K562 (cell line): ENCODE measurements around the gene KCTD4.

Experiments used
- BACH1 ChIP-seq: fragments of 200-800 bp; sonication (Bioruptor generic); IDR thresholded peaks from 2 replicates; pipeline ENCODE4 v1.6.1; 2016; ENCODE audit warnings: missing genetic modification characterization, missing compliant biosample characterization
- FOXA3 ChIP-seq, 2 experiments: fragments of 450-650 bp in 1 of 2; sonication (generic) in 1 of 2; formaldehyde crosslinking; IDR thresholded peaks in 1 of 2; conservative IDR thresholded peaks in 1 of 2; 2 replicates each; pipeline versions ENCODE4 v1.4.0 to v1.8.0; 2020 to 2022; ENCODE audit warnings: mild to moderate bottlenecking in 2 of 2, missing genetic modification reagents in 1 of 2
- GABPB1 ChIP-seq: sonication (generic); formaldehyde crosslinking; IDR thresholded peaks from 2 replicates; pipeline ENCODE4 v1.8.0; 2022; ENCODE audit warnings: mild to moderate bottlenecking, missing genetic modification reagents
- HDAC1 ChIP-seq, 2 experiments: fragments of 450-650 bp; IDR thresholded peaks; 2 replicates each; pipeline ENCODE4 v1.6.1; 2016 to 2017; ENCODE audit warnings: inconsistent platforms in 1 of 2, mild to moderate bottlenecking in 1 of 2, moderate library complexity in 1 of 2
- JUND ChIP-seq, 2 experiments: IDR thresholded peaks; 2 replicates in 1 of 2; 3 replicates in 1 of 2; pipeline ENCODE4 v1.6.1; 2011; ENCODE audit warnings: borderline replicate concordance in 2 of 2, low read depth in 2 of 2, low read length in 2 of 2, improper control_type of control experiment in 1 of 2, missing biosample characterization in 1 of 2, missing genetic modification characterization in 1 of 2, missing genetic modification reagents in 1 of 2
- KAT2B ChIP-seq: IDR thresholded peaks from one replicate; pipeline ENCODE4 v1.6.1; 2012; ENCODE audit warnings: low read depth, mild to moderate bottlenecking, control low read depth, inconsistent platforms, low read length, moderate library complexity
- MAFK ChIP-seq: IDR thresholded peaks from 2 replicates; pipeline ENCODE4 v1.6.1; 2011; ENCODE audit warnings: low read length, improper control_type of control experiment
- POLR2A ChIP-seq: fragments of 450-650 bp; conservative IDR thresholded peaks from 2 replicates; pipeline ENCODE4 v1.6.1; 2016
- USF2 ChIP-seq: sonication (generic); formaldehyde crosslinking; IDR thresholded peaks from 2 replicates; pipeline ENCODE4 v1.5.0; 2020; ENCODE audit warnings: missing genetic modification reagents
- ZNF398 ChIP-seq: fragments of 250-450 bp; sonication (Bioruptor Pico); IDR thresholded peaks from 2 replicates; pipeline ENCODE4 v1.8.0; 2021; ENCODE audit warnings: moderate library complexity, mild to moderate bottlenecking, inconsistent platforms

- TF ChIP-seq ZNF398 (CRISPR knock-in tag) (no peak), HDAC1 (IDR thresholded peaks at IDR 0.05) (no peak), JUND (IDR thresholded peaks at IDR 0.05; ENCODE audit: borderline replicate concordance, low read depth, low read length) (no peak), JUND (tag; IDR thresholded peaks at IDR 0.05; ENCODE audit: borderline replicate concordance, low read depth, low read length) (no peak), KAT2B (no peak), MAFK (no peak), BACH1 (tag) (no peak), USF2 (CRISPR knock-in tag) (no peak), FOXA3 (CRISPR knock-in tag; conservative IDR thresholded peaks at IDR 0.05 in 1 of 2, IDR thresholded peaks at IDR 0.05 in 1 of 2) (no peak), GABPB1 (CRISPR knock-in tag) (no peak), POLR2A (no peak)
These were observed 4.2 kb downstream of the KCTD4 start for GRCh38 chr13:45196622-45197021.
